Astrocyte of the spinal cord (primary cell): ENCODE results near the gene AP3B1.

Experiments used
- DNase-seq: peaks from one replicate; pipeline ENCODE4 v3.0.0; 2011; ENCODE audit warnings: low read depth, low spot score
- H3K4me3 ChIP-seq: 2 replicates; pipeline ENCODE4 v1.5.1; 2011; ENCODE audit warnings: low read depth, mild to moderate bottlenecking, low read length, moderate library complexity
- CTCF ChIP-seq: IDR thresholded peaks from 2 replicates; pipeline ENCODE4 v1.5.1; 2012; ENCODE audit warnings: low read depth, mild to moderate bottlenecking, low read length, inconsistent platforms
- in situ Hi-C: cut with HindIII; loops from 2 replicates; pipeline ENCODE4 v1.10.0; 2017; ENCODE audit warnings: low sequenced_read_pairs

The AP3B1 gene

GRCh38 chr5:78003919-78004318 lies 290.6 kb downstream of the AP3B1 start:
- H3K4me3 ChIP-seq: no peak overlapping the region
- in situ Hi-C loops: no loop called here
- no peak for DNase-seq
- no peak for TF ChIP-seq CTCF

GRCh38 chr5:78003450-78003849 lies 291.0 kb downstream of the AP3B1 start:
- in situ Hi-C loops: no loop called here
- H3K4me3 ChIP-seq: no peak overlapping the region
- no peak for DNase-seq
- no peak for TF ChIP-seq CTCF

GRCh38 chr5:78002690-78003089 lies 291.8 kb downstream of the AP3B1 start:
- no peak for DNase-seq
- in situ Hi-C loops: no loop called here
- H3K4me3 ChIP-seq: no peak overlapping the region
- no peak for TF ChIP-seq CTCF

- no peak for DNase-seq
- in situ Hi-C loops: no loop called here
- no peak overlapping the region for H3K4me3 ChIP-seq
- no peak for TF ChIP-seq CTCF
Measured at GRCh38 chr5:78001197-78001596, 293.3 kb downstream of the AP3B1 start.

GRCh38 chr5:78000191-78000590 lies 294.3 kb downstream of the AP3B1 start:
- in situ Hi-C loops: no loop called here
- no peak for DNase-seq
- TF ChIP-seq CTCF: no peak
- H3K4me3 ChIP-seq: no peak overlapping the region

GRCh38 chr5:77999399-77999798 lies 295.1 kb downstream of the AP3B1 start:
- no peak for DNase-seq
- in situ Hi-C loops: no loop called here
- no peak overlapping the region for H3K4me3 ChIP-seq
- TF ChIP-seq CTCF: no peak

- no peak for DNase-seq
- no peak for TF ChIP-seq CTCF
- H3K4me3 ChIP-seq: no peak overlapping the region
- in situ Hi-C loops: no loop called here
Measured at GRCh38 chr5:77996943-77997342, 297.6 kb downstream of the AP3B1 start.
